ENCODE data around the gene DNAJA3.

DNAJA3 gene

DNA sequence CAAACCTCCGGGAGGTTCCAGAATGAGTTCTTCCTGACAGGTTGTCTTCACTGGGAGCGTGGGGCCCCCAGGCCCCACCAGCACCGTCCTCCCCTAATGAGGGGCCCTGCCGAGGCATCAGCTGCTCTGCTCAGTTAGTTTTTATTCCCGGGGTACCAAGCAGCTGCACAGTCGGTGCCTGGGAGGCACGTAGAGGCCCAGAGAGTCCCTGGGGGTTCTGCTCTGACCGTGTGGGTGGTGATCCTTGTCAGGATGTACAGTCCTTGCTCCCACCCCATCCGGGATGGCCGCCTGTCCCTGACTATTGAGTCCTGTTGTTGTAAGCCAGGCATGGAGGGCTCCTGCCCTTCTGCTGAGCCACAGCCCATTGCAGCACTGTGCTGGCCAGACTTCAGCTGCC lies 30.3 kb downstream of the DNAJA3 start:
- DNase-seq (ENCODE audit: low read depth), result no peak
- TF ChIP-seq, protein P1, sequence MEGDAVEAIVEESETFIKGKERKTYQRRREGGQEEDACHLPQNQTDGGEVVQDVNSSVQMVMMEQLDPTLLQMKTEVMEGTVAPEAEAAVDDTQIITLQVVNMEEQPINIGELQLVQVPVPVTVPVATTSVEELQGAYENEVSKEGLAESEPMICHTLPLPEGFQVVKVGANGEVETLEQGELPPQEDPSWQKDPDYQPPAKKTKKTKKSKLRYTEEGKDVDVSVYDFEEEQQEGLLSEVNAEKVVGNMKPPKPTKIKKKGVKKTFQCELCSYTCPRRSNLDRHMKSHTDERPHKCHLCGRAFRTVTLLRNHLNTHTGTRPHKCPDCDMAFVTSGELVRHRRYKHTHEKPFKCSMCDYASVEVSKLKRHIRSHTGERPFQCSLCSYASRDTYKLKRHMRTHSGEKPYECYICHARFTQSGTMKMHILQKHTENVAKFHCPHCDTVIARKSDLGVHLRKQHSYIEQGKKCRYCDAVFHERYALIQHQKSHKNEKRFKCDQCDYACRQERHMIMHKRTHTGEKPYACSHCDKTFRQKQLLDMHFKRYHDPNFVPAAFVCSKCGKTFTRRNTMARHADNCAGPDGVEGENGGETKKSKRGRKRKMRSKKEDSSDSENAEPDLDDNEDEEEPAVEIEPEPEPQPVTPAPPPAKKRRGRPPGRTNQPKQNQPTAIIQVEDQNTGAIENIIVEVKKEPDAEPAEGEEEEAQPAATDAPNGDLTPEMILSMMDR (IDR thresholded peaks at IDR 0.05; ENCODE audit: low read depth, low read length, missing control alignments), result no peak
- H3K4me3 ChIP-seq (ENCODE audit: low read depth, low read length), result no peak overlapping the region

DNA sequence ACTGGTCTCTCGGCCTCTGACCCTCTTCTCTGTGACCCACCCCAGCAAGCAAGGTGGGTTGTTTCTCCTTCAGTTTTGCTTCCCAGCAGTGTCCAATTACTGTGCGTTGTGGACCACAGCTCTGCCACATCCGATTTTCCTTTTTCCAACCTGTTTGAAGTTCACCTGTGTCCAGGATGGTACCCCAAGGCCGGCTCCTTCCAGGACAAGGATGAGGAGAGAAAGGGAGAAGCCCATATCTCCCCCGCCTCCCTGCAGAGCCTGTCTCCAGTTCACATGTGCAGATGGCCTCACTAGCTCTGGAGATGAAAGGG lies 35.2 kb downstream of the DNAJA3 start:
- TF ChIP-seq, protein P1 (IDR thresholded peaks at IDR 0.05; ENCODE audit: low read depth, low read length, missing control alignments), result no peak
- no peak overlapping the region for H3K4me3 ChIP-seq (ENCODE audit: low read depth, low read length)
- DNase-seq (ENCODE audit: low read depth), result no peak

DNA sequence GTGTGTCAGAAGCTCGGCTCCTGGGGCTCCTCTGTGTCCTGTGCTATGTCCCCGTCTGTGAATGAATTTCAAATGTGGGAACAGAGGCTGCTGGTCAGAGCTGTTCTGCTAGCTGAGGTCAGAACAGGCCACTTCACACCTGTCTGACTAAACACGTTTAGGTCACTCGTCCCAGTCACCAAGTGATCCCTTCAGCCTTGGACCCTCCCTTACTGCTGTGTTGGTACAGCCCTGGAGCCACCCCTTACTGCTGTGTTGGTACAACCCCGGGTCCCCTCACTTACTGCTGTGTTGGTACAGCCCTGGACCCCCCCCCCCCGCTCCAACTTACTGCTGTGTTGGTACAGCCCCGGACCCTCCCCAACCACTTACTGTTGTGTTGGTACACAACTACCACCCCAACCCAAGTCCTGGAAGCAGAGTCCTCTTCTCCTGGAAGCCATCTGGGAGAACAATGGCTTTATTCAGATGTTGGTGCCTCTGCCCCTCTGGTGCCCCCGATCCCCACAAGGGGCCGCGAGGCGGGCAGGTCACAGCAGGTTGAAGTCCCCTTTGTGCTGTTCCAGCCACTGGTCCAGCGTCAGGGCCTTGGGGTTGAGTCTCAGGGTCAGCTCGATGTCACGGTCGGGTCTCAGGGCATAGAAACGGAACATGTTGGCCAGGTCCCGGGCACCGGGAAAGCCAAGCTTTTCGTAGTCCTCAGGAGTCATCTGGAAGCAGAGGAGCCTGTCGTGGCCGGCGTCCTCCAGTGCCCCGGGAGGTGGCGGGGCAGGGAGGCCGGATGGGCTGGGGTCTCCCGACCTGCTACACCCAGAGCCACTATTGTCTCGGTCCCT lies 35.8 kb downstream of the DNAJA3 start:
- no peak for DNase-seq (ENCODE audit: low read depth)
- no peak overlapping the region for H3K4me3 ChIP-seq (ENCODE audit: low read depth, low read length)

DNA sequence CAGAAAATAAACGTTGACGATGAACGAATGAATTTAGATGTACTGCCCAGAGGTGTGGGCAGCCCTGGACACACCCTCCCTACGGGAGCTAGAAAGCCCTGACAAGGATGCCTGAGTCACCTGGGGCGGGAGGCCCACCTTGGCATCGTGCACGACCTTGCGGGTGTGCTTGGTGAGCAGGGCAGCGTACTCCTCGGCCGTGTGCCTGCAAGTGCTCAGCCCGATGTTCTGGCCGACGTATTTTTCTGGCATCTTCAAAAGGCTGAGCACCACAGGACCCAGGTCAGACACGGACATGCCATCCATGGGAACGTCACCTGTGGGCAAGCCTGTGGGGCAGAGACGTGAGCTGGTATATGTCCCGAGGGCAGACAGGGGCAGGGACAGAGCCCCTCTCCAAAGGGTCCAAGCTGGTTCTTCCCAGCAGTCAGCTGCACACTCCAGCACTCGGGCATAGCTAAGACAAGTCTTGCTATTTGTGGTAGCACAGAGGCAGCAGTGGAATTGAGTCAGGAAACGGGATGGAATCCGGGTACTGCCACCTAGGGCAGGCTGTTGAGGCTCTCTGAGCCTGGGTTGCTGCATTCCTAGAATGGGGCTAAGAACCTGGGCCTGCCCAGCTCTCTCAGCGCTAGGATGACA lies 38.0 kb downstream of the DNAJA3 start:
- no peak overlapping the region for H3K4me3 ChIP-seq (ENCODE audit: low read depth, low read length)
- no peak for DNase-seq (ENCODE audit: low read depth)
- TF ChIP-seq, protein P1 (IDR thresholded peaks at IDR 0.05; ENCODE audit: low read depth, low read length, missing control alignments), result no peak

More for the DNA sequence above, 35.8 kb downstream of the DNAJA3 start:
- TF ChIP-seq, protein P1 (IDR thresholded peaks at IDR 0.05; ENCODE audit: low read depth, low read length, missing control alignments), result no peak

DNA sequence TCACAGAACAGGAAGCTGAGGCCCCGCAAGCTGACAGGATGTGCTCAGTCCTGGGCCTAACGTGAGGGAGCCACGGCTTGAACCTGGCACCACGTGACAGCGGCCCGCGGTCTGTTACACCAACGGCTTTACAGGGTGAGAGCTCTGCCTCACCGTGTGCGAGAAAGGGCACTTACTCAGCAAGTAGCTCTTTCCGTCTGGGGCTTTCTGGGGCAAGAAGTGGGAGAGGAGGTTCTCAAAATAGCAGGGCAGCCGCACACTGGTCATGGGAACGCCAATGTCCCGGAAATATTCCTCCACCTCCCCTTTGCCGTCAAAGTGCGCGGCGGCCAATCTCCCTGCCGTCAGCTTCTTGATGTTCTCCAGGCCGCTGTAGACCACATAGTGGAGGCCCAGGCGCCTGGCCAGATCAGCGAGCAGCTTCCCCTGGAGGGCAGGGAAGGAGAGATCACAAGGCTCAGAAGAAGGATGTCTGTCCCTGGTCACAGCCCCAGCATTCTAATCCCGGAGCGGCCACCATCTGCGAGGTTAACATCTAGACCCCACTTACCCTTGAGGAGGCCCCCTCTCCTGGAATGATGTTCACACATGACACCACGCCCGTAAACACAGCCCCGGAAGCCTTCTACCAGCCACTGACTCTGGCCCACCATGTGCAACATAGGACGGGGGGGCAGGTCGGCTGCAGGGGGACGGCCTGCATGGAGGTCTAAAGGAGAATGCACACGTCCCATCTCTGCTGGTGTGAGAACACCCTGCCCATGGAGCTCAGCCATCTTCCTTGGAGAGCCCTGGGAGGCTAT lies 40.5 kb downstream of the DNAJA3 start:
- TF ChIP-seq, protein P1 (IDR thresholded peaks at IDR 0.05; ENCODE audit: low read depth, low read length, missing control alignments), result no peak
- H3K4me3 ChIP-seq (ENCODE audit: low read depth, low read length), result no peak overlapping the region
- DNase-seq (ENCODE audit: low read depth), result no peak

DNA sequence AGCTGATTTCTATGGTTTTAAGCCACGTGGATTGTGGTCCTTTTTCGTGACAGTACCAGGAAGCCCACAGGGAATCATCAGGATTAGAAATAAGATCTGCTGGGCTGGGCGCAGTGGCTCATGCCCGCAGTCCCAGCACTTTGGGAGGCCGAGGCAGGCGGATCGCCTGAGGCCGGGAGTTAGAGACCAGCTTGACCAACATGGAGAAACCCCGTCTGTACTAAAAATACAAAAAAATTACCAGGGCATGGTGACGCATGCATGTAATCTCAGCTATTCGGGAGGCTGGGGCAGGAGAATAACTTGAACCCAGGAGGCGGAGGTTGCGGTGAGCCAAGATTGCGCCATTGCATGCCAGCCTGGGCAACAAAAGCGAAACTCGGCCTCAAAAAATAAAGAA lies 42.2 kb downstream of the DNAJA3 start:
- TF ChIP-seq, protein P1 (IDR thresholded peaks at IDR 0.05; ENCODE audit: low read depth, low read length, missing control alignments), result no peak
- DNase-seq (ENCODE audit: low read depth), result no peak
- no peak overlapping the region for H3K4me3 ChIP-seq (ENCODE audit: low read depth, low read length)

Data from GM12864 (cell line).